HL-60 (cell line): ENCODE data around the gene SEC14L2.

Source experiments
- POLR2AphosphoS5 ChIP-seq: IDR thresholded peaks from 2 replicates; pipeline ENCODE4 v1.6.1; 2012; ENCODE audit warnings: low read depth
- TF ChIP-seq, protein P1 (sequence below): IDR thresholded peaks from one replicate; pipeline ENCODE4 v1.5.1; 2011; ENCODE audit warnings: low read length, control low read depth, inconsistent platforms; ENCODE audit not compliant: insufficient read depth

DNA sequence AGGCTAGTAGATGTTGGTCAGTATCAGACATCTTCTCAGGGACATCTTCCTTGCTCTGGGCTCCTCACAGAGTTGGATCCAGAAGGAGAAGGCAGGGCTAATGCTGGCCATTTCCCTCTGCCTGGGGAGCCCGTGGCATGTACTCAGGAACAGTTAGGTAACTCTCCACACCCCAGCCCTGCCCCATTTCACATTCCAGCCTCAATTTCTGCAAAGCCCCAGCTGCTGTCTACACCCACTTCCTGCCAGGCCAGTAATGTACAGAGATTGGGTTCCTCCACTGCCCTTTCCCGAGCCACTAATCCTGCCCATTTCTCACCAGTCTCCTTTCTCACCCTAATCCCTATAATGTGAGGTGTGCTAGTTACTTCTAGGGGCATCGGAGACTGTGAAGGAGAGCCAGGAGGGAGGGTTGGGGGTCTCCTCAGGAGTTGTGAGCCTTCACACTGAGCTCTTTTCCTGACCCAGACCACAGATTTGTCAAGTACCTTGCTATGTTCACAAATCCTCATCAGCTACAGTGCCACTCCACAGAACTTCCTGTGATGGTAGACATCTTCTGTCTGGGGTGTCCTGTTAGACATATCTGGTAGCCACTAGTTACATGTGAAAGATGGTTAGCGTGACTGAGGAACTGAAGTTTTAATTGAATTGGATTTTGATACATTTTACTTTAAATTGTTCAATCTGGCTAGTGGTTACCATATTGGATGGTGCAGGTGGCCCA is 76.3 kb downstream of the SEC14L2 start:
- TF ChIP-seq, protein P1, sequence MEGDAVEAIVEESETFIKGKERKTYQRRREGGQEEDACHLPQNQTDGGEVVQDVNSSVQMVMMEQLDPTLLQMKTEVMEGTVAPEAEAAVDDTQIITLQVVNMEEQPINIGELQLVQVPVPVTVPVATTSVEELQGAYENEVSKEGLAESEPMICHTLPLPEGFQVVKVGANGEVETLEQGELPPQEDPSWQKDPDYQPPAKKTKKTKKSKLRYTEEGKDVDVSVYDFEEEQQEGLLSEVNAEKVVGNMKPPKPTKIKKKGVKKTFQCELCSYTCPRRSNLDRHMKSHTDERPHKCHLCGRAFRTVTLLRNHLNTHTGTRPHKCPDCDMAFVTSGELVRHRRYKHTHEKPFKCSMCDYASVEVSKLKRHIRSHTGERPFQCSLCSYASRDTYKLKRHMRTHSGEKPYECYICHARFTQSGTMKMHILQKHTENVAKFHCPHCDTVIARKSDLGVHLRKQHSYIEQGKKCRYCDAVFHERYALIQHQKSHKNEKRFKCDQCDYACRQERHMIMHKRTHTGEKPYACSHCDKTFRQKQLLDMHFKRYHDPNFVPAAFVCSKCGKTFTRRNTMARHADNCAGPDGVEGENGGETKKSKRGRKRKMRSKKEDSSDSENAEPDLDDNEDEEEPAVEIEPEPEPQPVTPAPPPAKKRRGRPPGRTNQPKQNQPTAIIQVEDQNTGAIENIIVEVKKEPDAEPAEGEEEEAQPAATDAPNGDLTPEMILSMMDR, result no peak
- no peak for TF ChIP-seq POLR2AphosphoS5
